HepG2 (cell line): ENCODE measurements around the gene NOM1. TPM values are rescaled to one million over a fixed set of nuclear protein-coding genes. Genes with fewer than 3 reads are reported as not detected.

Experiments used
- ATAC-seq: fragments of 200-7000 bp; cut with Tn5 transposase; 3 replicates; pipeline ENCODE4 v1.9.1; 2020; ENCODE audit warnings: mild to moderate bottlenecking, moderate library complexity
- BruUV-seq: library from RNA; stranded (reverse); fragments of 400-500 nt; replicated peaks from 2 replicates; lab custom pipeline; 2021; lab: Mats Ljungman, UMichigan
- CTCF ChIA-PET: fragments of 300-600 bp; formaldehyde crosslinking; extraction: SDS; loops from one replicate; lab custom pipeline; 2021; ENCODE audit warnings: low total read pairs, inconsistent platforms, low intra/inter-chr PET ratio; lab: Yijun Ruan, JAX
- POLR2A ChIA-PET: fragments of 350-600 bp; sonication (Branson Sonifier 250); formaldehyde crosslinking; loops from one replicate; lab custom pipeline; 2020; ENCODE audit warnings: antibody characterized with exemption, inconsistent platforms; lab: Yijun Ruan, JAX
- DNase-seq: peaks from one replicate; pipeline ENCODE4 v3.0.0-alpha.2; 2015; ENCODE audit warnings: low spot score
- FAIRE-seq: peaks from 3 replicates; lab custom pipeline; 2011; peaks lifted over from hg19 to GRCh38; lab: Jason Lieb, UNC
- H2AFZ ChIP-seq: one replicate; pipeline ENCODE4 v1.6.1; 2011; ENCODE audit warnings: low read length, inconsistent platforms
- H3K27ac ChIP-seq: fragments of 300-600 bp; 3 replicates; pipeline ENCODE4 v1.8.0; 2011; ENCODE audit warnings: mixed run types, mild to moderate bottlenecking, mixed read lengths, low read length, inconsistent platforms; ENCODE audit not compliant: insufficient read depth; ENCODE audit errors: extremely low read length
- H3K27me3 ChIP-seq, 2 experiments: fragments of 200-600 bp in 1 of 2; 2 replicates in 1 of 2; 3 replicates in 1 of 2; pipeline versions ENCODE4 v1.6.0 to v1.8.0; 2011; ENCODE audit warnings: low read length in 2 of 2, mild to moderate bottlenecking in 2 of 2, moderate library complexity in 2 of 2, inconsistent platforms in 1 of 2; ENCODE audit not compliant: insufficient read depth in 2 of 2, control insufficient read depth in 1 of 2
- H3K36me3 ChIP-seq, 2 experiments: fragments of 200-600 bp in 1 of 2; replicated peaks in 1 of 2; 2 replicates in 1 of 2; 3 replicates in 1 of 2; pipeline versions ENCODE4 v1.5.1 to v1.8.0; 2011; ENCODE audit warnings: low read length in 2 of 2, inconsistent platforms in 1 of 2; ENCODE audit not compliant: insufficient read depth in 2 of 2, control insufficient read depth in 1 of 2
- H3K4me1 ChIP-seq: 2 replicates; pipeline ENCODE4 v1.5.1; 2012; ENCODE audit warnings: low read length, inconsistent platforms; ENCODE audit not compliant: insufficient read depth
- H3K4me2 ChIP-seq: 2 replicates; pipeline ENCODE4 v1.6.0; 2011; ENCODE audit warnings: low read depth, low read length, inconsistent platforms
- H3K4me3 ChIP-seq, 3 experiments: fragments of 200-600 bp in 1 of 3; sonication (generic), shearing (Covaris generic) in 1 of 3; replicated peaks in 1 of 3; 2 replicates each; pipeline ENCODE4 v1.5.1; 2011 to 2016; ENCODE audit warnings: low read length in 3 of 3, inconsistent platforms in 2 of 3, low read depth in 2 of 3, mild to moderate bottlenecking in 2 of 3, control low read depth in 1 of 3, mixed read lengths in 1 of 3; ENCODE audit not compliant: insufficient read depth in 1 of 3
- H3K79me2 ChIP-seq: one replicate; pipeline ENCODE4 v1.6.1; 2011; ENCODE audit warnings: low read length, inconsistent platforms; ENCODE audit not compliant: insufficient read depth
- H3K9ac ChIP-seq: 2 replicates; pipeline ENCODE4 v1.6.0; 2011; ENCODE audit warnings: mild to moderate bottlenecking, low read depth, low read length, inconsistent platforms; ENCODE audit not compliant: insufficient read depth
- H3K9me3 ChIP-seq: 2 replicates; pipeline ENCODE4 v1.5.1; 2012; ENCODE audit warnings: mild to moderate bottlenecking, low read length
- H4K20me1 ChIP-seq: 2 replicates; pipeline ENCODE4 v1.6.0; 2011; ENCODE audit warnings: inconsistent platforms, mild to moderate bottlenecking, low read length, moderate library complexity; ENCODE audit not compliant: insufficient read depth
- BCL6 ChIP-seq: IDR thresholded peaks from 2 replicates; pipeline ENCODE4 v1.6.1; 2016; ENCODE audit warnings: missing genetic modification reagents, missing compliant biosample characterization
- CEBPG ChIP-seq: IDR thresholded peaks from 2 replicates; pipeline ENCODE4 v1.6.1; 2016
- DZIP1 ChIP-seq: sonication (generic); formaldehyde crosslinking; IDR thresholded peaks from 2 replicates; pipeline ENCODE4 v1.5.0; 2020; ENCODE audit warnings: mild to moderate bottlenecking, missing genetic modification reagents
- FOSL2 ChIP-seq: sonication (generic); formaldehyde crosslinking; IDR thresholded peaks from 2 replicates; pipeline ENCODE4 v1.4.0; 2020; ENCODE audit warnings: missing genetic modification reagents
- GABPA ChIP-seq, 2 experiments: IDR thresholded peaks; 2 replicates each; pipeline ENCODE4 v1.6.1; 2011 to 2016; ENCODE audit warnings: low read depth in 2 of 2, low read length in 1 of 2, missing biosample characterization in 1 of 2, missing genetic modification characterization in 1 of 2
- KLF6 ChIP-seq: IDR thresholded peaks from 2 replicates; pipeline ENCODE4 v1.8.0; 2016; ENCODE audit warnings: missing biosample characterization, missing genetic modification reagents
- MNT ChIP-seq: fragments of 450-650 bp; IDR thresholded peaks from 2 replicates; pipeline ENCODE4 v1.6.1; 2016
- MXD4 ChIP-seq: IDR thresholded peaks from 2 replicates; pipeline ENCODE4 v1.6.1; 2016; ENCODE audit warnings: mild to moderate bottlenecking, missing biosample characterization, missing genetic modification reagents
- NCOR1 ChIP-seq: fragments of 200-600 bp; sonication (generic); IDR thresholded peaks from 2 replicates; pipeline ENCODE4 v1.7.0; 2017; ENCODE audit warnings: antibody characterized with exemption, low read length, borderline replicate concordance
- PCBP1 ChIP-seq: fragments of 200-400 bp; formaldehyde crosslinking; IDR thresholded peaks from 2 replicates; pipeline ENCODE4 v1.6.1; 2017; ENCODE audit warnings: mild to moderate bottlenecking, low read depth, low read length, borderline replicate concordance
- ZKSCAN8 ChIP-seq: IDR thresholded peaks from 2 replicates; pipeline ENCODE4 v1.6.1; 2016; ENCODE audit warnings: borderline replicate concordance, missing genetic modification reagents, missing compliant biosample characterization
- ZNF740 ChIP-seq: sonication (generic); formaldehyde crosslinking; IDR thresholded peaks from 2 replicates; pipeline ENCODE4 v1.4.0; 2020; ENCODE audit warnings: missing genetic modification reagents
- WGBS: methylation state at CpG from one replicate; pipeline ENCODE4 v1.1.6; 2017; ENCODE audit warnings: low lambda C conversion rate; 5-methylcytosine and 5-hydroxymethylcytosine counted together
- in situ Hi-C: cut with HindIII; loops from 2 replicates; pipeline ENCODE4 v1.10.0; 2017; ENCODE audit warnings: low pct_unique_long_range_greater_than_20kb; ENCODE audit not compliant: extremely low pct_ligation_motif_present
- intact Hi-C: fragments of 100-400 bp; cut with micrococcal nuclease; formaldehyde crosslinking; loops from one replicate; pipeline ENCODE4 v1.10.0; 2022; ENCODE audit not compliant: unreplicated experiment
- polyA plus RNA-seq, 8 experiments: library from polyadenylated mRNA; depleted of rRNA in 3 of 8; stranded (reverse) in 7 of 8; unstranded in 1 of 8; fragments of >200 nt; fragmentation: Illumina TruSeq in 4 of 8; extraction: Trizol in 4 of 8; gene quantifications; 2 replicates each; pipeline versions ENCODE4 v1.2.1 to v1.2.3, GENCODE V29; 2011 to 2016; ENCODE audit warnings: low read depth in 4 of 8, missing spikeins in 1 of 8, mixed read lengths in 1 of 8; ENCODE audit not compliant: insufficient read depth in 1 of 8
- total RNA-seq, 5 experiments: library from RNA; depleted of rRNA; stranded (reverse); fragments of >200 nt; fragmentation: Illumina TruSeq; extraction: Trizol; gene quantifications; 2 replicates each; pipeline ENCODE4 v1.2.3, GENCODE V29; 2016; ENCODE audit warnings: low read depth in 1 of 5

The NOM1 gene
- total and polyA plus RNA-seq, 2 of the 13 experiments (the other 11 are each of a cell fraction or from before 2014, with no cell fraction given) = 14.2 to 26.2 TPM

DNA sequence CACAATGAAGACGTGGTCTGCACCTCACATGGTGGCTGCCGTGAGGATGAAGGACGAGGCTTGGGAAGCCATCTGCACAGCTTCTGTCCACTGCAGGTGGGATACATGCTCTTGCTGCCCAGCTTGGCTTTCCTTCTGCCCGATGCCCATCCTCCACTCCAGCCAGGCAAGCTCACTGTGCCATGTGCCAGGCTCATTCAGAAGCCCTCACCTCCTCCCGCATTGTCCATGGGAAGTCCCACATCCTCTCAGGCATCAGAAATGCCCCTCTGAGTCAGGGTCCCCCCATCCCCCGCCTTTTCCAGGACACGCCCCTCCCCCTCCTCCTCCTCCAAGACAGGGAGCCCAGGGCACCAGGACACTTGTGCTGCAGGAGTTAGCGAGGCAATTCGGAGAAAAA, 4.6 kb upstream of the NOM1 start:
- ChIA-PET POLR2A (no interaction called here), CTCF (no interaction called here)
- in situ Hi-C loops (no loop called here), intact Hi-C loops (loop anchor here (5.0 kb wide), 1 partner anchor 38 kb away; no protein-coding TSS in a partner anchor)
- no peak for TF ChIP-seq MXD4 (CRISPR knock-in tag)
- TF ChIP-seq KLF6 (CRISPR knock-in tag) = no peak
- no peak for TF ChIP-seq PCBP1
- no peak for TF ChIP-seq ZKSCAN8
- Histone ChIP-seq H4K20me1 (no peaks in the 10 kb centered on the region), H3K4me2 (no peak overlapping the region), H3K27ac (no peak overlapping the region), H3K4me3 (no peak overlapping the region), H3K9me3 (no peaks in the 10 kb centered on the region), H3K27me3 (peaks cover 10 to 26% of the 10 kb centered on the region in 2 experiments; a peak in 4 of 5 replicates), H3K79me2 (no peaks in the 10 kb centered on the region), H3K9ac (no peak overlapping the region), H3K36me3 (no peaks in the 10 kb centered on the region), H2AFZ (no peak overlapping the region), H3K4me1 (peaks cover 29% of the 10 kb centered on the region)
- no peak for ATAC-seq
- no TSS peak for BruUV-seq
- FAIRE-seq = no peak
- no peak for DNase-seq
- WGBS = 31% methylated on average over 7 of the region's 9 CpGs

DNA sequence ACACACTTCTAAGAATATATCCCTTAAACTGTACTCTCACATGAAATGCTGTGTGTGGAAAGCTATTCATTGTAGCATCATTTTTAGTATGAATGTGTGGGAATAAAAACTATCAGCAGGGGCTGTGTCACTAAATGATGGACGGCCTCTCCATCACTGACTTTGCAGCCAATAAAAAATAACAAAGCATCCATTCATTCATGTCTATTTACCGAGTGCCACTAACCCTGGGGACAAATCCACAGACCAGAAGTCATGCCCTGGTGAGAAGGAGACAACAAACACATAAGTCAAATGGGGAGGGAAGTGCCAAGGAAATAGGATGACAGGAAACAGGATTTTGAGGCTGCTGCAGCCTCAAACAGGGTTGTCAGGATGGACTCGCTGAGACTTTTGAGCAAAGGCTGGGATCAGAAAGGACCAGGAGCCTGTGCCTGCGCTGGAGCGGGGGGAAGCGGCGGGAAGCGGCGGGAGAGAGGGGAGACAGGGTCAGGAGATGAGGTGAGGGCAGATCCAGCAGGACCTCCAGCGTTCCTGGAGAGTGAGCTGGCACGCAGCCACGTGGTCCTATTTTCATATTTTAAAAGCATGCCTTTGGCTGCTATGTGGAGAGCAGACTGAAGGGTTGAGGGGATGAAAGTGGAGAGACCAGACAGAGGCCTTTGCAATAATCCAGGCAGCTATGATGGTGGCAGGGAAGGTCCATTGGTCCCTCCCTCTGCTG, 2.2 kb upstream of the NOM1 start:
- H3K9me3 ChIP-seq = no peaks in the 10 kb centered on the region
- CTCF ChIA-PET = no interaction called here
- peaks cover 6% of the 10 kb centered on the region for H4K20me1 ChIP-seq
- H3K4me2 ChIP-seq = peak overlapping the region; percentile 59
- in situ Hi-C loops (no loop called here), intact Hi-C loops (loop anchor here (5.0 kb wide), 1 partner anchor 40 kb away; no protein-coding TSS in a partner anchor)
- FAIRE-seq (no peak), DNase-seq (peak; percentile 21), ATAC-seq (no peak)
- H3K27ac ChIP-seq = no peak overlapping the region
- peaks cover 22% of the 10 kb centered on the region for H3K79me2 ChIP-seq
- POLR2A ChIA-PET = no interaction called here
- peak overlapping the region in 1 of 3 experiments; percentile 31; a peak in 1 of 6 replicates for H3K4me3 ChIP-seq
- H3K4me1 ChIP-seq = peaks cover 41% of the 10 kb centered on the region
- H3K27me3 ChIP-seq = peaks cover 10 to 26% of the 10 kb centered on the region in 2 experiments; a peak in 4 of 5 replicates
- BruUV-seq = no TSS peak
- 1% methylated on average over 4 of the region's 12 CpGs for WGBS
- no peak overlapping the region for H2AFZ ChIP-seq
- H3K36me3 ChIP-seq = peaks cover 0 to 3% of the 10 kb centered on the region in 2 experiments; a peak in 1 of 5 replicates
- no peak overlapping the region for H3K9ac ChIP-seq
- TF ChIP-seq CEBPG (CRISPR knock-in tag) = no peak
- no peak for TF ChIP-seq NCOR1
- TF ChIP-seq DZIP1 = no peak
- TF ChIP-seq FOSL2 (CRISPR knock-in tag) = 0 out of 2 replicates have a peak, but pooled peaks have one; percentile 23
- no peak for TF ChIP-seq GABPA (IDR thresholded peaks at IDR 0.05; ENCODE audit: low read depth, low read length)
- TF ChIP-seq GABPA (CRISPR knock-in tag; IDR thresholded peaks at IDR 0.05; ENCODE audit: low read depth) = no peak
- no peak for TF ChIP-seq ZNF740 (CRISPR knock-in tag)
- peak; percentile 18; the same call in 1 of the 2 replicates for TF ChIP-seq MNT
- TF ChIP-seq BCL6 (CRISPR knock-in tag) = peak; percentile 64
